NCI-H2196 treated with DMSO at 0.1 percent for 48 hours (cell line): Measurements from ENCODE around the gene STYXL2.

Experiments used
- DNase-seq: peaks from one replicate; lab custom pipeline; 2025; ENCODE audit not compliant: unreplicated experiment; lab: John Stamatoyannopoulos, UW

The STYXL2 gene

DNA sequence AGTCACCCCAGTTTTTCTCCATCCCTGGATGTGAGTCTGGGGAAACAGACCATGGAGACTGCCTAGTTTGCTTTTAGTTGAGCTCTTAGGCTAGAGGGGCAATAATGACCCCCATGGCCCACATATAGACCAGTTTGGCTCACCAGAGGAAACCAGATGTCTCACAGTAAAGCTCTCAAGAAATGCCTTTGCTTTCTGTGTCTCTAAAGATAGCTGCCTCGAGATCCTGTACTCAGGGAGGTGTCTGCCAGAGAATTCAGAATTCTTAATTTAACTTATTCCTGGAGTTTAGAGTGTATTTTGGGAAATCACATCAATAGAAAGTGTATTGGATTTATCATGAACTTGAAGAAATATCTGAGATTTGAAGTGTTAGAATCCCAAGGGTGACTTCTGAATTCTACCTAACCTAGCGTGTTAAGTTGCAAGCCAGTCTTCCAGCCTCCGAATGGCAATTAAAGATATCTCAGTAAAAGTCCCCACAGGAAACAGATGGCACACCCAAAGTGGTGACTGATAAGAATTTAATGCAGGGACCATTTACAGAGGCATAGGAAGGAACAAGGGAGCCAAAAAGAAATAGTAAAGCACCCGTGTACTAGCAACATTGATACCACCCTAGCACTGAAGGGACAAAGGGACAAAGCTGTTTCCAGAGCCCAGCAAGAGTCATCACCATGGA, 37.1 kb downstream of the STYXL2 start:
- DNase-seq, result no peak

DNA sequence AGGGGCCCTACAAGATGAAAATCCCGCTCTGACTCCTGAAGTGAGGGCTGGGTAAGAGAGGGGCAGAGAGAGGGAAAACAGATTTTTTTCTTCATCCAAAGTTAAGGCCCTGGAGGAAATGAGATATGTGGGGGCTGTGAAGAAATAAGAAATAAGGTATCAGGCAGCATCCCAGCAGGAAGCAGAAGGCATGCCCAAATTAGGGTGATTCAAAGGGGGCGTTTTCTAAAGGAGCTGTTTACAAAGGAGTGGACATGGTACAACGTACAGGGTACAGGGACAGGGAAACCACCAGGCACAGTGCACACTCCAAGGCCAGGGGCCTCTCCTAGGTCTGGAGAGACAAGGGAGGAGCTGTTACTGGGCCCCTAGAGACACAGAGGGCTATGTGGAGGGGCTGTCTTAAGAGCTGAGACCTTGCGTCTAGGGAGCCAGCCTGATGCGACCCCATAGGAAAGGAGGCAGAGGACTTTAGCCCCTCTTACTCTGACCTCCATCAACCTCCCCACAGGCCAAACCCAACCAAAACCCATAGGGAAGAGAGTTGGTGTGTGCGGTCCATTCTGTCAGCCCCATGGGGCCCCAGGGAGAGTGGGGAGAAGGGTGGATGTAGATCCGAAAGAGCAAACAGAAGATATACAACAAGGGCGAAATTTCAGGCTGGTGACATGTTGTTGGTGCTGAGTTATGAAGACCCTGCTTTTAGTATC, 38.6 kb downstream of the STYXL2 start:
- DNase-seq, result no peak

DNA sequence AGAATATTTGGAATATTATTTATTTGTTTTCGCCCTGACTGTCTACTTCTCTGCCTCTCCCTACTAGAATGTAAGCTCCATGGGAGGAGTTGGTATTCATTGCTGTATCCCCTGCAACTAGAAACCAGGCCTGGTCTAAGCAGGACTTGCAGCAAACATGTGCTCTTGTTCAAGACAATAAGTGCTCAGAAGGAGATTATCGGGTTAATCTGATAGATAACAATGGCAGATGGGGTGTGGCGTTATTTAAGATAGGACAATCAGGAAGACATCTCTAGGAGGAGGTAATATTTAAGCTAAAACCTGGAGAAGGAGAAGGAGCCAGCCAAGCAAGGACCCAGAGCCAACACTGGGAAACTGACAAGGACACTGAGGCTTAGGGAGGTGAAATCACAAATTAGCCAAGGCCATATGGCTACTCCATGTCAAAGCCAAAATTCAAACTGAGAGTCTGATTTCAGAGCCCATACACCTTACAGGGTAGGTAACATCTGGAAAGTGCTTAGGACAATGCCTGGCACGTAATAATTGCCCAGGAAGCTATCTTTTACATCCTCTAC, 41.5 kb downstream of the STYXL2 start:
- no peak for DNase-seq

DNA sequence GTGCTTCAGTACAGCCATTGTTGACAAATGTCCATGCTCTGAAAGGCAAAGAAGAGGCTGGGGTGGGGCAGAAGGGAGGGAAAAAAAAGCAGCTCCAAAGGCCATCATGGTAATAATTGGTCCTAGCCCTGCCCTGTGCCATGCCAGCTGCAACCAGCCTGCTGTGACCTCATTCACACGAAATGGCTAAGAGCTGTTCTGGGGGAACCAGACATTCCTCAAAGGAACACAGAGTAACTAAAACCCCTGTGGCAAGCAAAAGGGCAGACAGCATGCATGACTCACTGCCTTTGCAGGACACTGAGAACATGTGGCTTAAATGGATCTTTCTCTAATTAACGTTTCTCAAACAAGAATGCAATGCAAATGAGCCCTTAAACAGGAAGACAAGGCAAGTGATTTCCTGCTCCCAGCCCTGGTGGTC, 42.3 kb downstream of the STYXL2 start:
- DNase-seq, result no peak

DNA sequence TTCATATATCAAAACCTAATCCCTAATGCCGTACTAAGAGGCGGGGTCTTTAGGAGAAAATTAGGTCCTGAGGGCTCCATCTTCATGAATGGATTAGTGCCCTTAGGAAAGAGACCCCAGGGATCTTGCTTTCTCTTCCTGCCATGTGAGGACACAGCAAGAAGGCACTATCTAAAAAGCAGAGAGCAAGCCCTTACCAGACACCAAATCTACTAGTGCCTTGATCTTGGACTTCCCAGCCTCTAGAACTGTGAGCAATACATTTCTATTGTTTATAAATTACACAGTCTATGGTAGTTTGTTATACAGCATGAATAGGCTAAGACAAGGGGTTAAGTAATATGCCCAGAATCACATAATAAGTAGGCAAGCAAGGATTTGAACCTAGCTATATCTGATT, 42.9 kb downstream of the STYXL2 start:
- no peak for DNase-seq

DNA sequence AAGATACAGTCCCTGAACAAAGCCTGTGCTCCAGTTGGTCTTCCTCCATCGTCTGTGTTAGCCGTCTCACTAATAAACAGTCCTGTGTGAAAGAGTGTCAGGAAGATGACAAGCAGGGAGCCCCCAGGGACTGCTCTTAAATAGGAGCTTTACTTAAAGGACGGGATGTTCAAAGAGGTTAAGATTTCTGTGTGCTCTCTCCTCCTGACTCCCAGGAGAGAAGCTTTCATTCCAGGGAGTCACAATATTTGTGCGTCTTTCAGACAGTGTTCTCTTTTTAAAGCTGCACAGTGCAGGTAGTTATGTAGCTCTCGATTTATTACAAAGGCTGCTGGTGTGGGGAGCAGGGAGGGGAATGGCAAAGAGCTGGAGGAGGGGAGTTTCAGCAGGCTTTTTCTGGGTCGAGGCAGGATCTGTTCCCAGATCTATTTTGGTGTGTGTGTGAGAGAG, 43.5 kb downstream of the STYXL2 start:
- DNase-seq, result no peak

DNA sequence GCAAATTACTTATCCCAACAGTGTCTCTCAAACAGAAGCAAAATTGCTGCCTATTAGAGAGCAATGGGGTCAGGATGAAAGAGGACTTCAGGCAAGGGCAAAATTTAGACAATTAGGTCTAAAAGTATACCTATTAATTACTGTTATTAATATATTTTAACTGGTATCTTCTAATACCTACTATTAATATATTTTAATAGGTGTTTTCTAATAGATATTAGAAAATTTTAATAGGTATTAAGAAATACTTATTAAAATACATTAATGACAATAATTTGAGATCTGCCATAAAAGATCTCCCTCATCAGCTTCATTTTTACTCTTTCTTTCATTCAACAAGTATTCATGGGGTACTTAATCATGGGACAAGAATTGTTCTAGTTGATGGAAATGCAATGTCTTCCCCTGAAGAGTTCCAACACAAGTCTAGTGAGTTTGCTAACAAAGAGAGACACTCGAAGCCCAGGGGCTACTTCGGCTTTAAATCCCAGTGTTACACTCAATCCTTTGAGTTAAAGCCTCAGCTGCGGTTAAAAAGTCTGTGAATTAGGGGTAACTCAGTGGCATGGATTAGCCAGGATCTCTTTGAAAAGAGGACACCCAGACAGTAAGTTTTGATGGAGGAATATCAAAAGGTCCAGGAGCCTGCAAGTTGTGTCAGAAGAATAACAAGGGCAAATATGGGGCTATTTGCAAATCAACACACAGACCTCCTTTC, 44.1 kb downstream of the STYXL2 start:
- DNase-seq, result no peak

DNA sequence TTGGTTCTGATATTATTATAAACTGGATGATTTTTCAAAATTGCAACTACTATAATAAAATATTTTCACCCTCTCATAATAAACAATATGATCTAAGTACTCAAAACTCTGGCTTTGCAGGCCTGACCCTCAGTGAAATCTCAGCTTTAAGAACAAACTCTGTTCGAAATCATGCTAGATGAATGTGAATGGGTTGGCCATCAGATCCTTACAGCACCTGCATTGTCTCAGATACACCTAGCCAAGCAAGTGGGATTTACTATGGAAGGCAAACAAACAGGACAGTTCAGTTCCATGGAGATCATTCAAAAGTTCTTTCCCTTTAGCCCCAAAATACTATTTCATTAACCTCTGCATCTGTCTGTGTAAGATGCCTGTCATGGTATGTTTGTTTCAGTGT, 44.8 kb downstream of the STYXL2 start:
- DNase-seq, result no peak

DNA sequence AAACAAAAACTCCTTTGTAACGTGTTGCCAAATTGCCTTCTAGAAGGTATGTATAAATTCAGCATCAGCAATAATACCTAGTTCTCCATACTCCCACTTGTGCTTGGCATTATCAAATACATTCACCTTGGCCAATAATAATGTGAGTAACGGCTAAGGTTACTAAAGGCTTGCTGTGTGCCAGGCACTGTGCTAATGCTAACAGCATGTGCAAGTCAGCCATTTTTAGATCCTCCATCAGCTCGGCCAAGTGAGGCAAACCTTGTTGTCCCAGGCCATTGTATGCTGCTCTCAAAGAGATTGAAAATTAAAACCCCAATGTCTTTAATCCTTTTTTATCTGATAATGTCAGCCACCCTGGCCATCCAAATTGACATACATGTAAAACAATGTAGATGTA, 48.1 kb downstream of the STYXL2 start:
- DNase-seq, result no peak
